ENCODE results near the gene OR4E2.

Gene OR4E2

DNA sequence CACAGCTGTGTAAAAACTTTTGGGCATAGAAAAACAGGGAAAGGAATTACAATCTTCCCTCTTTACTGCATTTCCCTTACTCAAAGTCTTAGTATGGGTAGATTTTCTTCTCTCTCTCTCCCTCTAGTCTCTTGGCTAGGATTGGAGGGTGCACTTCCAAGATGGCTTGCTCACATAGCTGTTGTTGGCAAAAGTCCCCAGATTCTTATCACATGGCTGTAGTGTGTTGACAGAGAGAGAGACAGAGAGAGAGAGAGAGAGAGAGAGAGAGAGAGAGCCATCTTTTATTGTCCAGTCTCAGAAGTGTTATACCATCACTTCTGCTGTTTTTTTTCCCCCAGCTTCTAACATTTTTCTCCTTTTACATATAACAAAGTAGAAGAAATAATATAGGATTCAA, 6.3 kb upstream of the OR4E2 start:
- Histone ChIP-seq H3K4me3 (replicated peaks; ENCODE audit: insufficient read depth, low read length) (no peak overlapping the region), H3K27me3 (ENCODE audit: insufficient read depth, poor library complexity, severe bottlenecking) (no peaks in the 10 kb centered on the region), H3K27ac (replicated peaks) (no peak overlapping the region)
- no peak for DNase-seq (ENCODE audit: low read depth in 1 of 2, low spot score in 1 of 2)
- TF ChIP-seq, protein P1, sequence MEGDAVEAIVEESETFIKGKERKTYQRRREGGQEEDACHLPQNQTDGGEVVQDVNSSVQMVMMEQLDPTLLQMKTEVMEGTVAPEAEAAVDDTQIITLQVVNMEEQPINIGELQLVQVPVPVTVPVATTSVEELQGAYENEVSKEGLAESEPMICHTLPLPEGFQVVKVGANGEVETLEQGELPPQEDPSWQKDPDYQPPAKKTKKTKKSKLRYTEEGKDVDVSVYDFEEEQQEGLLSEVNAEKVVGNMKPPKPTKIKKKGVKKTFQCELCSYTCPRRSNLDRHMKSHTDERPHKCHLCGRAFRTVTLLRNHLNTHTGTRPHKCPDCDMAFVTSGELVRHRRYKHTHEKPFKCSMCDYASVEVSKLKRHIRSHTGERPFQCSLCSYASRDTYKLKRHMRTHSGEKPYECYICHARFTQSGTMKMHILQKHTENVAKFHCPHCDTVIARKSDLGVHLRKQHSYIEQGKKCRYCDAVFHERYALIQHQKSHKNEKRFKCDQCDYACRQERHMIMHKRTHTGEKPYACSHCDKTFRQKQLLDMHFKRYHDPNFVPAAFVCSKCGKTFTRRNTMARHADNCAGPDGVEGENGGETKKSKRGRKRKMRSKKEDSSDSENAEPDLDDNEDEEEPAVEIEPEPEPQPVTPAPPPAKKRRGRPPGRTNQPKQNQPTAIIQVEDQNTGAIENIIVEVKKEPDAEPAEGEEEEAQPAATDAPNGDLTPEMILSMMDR (IDR thresholded peaks at IDR 0.05; ENCODE audit: insufficient read depth, low read length) = no peak
- TF ChIP-seq GABPA (IDR thresholded peaks at IDR 0.05; ENCODE audit: low read depth) = no peak
- TF ChIP-seq, protein P2, sequence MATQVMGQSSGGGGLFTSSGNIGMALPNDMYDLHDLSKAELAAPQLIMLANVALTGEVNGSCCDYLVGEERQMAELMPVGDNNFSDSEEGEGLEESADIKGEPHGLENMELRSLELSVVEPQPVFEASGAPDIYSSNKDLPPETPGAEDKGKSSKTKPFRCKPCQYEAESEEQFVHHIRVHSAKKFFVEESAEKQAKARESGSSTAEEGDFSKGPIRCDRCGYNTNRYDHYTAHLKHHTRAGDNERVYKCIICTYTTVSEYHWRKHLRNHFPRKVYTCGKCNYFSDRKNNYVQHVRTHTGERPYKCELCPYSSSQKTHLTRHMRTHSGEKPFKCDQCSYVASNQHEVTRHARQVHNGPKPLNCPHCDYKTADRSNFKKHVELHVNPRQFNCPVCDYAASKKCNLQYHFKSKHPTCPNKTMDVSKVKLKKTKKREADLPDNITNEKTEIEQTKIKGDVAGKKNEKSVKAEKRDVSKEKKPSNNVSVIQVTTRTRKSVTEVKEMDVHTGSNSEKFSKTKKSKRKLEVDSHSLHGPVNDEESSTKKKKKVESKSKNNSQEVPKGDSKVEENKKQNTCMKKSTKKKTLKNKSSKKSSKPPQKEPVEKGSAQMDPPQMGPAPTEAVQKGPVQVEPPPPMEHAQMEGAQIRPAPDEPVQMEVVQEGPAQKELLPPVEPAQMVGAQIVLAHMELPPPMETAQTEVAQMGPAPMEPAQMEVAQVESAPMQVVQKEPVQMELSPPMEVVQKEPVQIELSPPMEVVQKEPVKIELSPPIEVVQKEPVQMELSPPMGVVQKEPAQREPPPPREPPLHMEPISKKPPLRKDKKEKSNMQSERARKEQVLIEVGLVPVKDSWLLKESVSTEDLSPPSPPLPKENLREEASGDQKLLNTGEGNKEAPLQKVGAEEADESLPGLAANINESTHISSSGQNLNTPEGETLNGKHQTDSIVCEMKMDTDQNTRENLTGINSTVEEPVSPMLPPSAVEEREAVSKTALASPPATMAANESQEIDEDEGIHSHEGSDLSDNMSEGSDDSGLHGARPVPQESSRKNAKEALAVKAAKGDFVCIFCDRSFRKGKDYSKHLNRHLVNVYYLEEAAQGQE (IDR thresholded peaks at IDR 0.05; ENCODE audit: insufficient replicate concordance, low read depth) = no peak
- no peak for TF ChIP-seq SPI1 (IDR thresholded peaks at IDR 0.05; ENCODE audit: borderline replicate concordance, low read depth)
- TF ChIP-seq POLR2AphosphoS5 (IDR thresholded peaks at IDR 0.05; ENCODE audit: low read depth) = no peak

DNA sequence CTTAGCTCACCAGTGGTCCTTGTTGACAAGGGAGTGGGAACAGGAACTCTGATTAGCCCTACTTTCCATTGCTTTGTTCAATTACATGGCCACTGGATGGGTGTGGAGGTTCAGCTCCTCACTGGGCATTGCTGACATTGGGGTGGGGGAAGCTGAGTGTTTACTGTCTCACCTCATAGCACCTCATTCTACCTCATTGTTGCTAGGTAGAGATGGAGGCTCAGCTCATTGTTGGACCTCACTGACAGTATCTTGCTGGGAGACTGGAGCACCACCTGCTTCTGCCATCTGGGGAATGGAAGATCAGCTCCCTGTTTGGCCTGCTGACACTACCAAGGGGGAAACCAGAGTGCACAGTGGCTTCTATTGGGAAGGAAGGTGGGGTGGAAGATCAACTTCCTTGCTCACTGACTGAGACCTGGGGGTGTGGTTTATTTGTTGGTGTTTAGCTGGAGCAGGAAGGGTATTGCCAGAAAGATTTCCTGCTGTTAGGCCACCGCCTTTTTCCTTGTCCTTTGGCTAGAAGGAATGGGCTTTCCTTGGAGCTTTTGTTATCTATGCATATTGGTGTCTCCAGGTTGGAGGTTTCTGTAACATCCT, 1.3 kb upstream of the OR4E2 start:
- Histone ChIP-seq H3K27me3 (ENCODE audit: insufficient read depth, poor library complexity, severe bottlenecking) (no peaks in the 10 kb centered on the region), H3K4me3 (replicated peaks; ENCODE audit: insufficient read depth, low read length) (no peak overlapping the region), H3K27ac (replicated peaks) (no peak overlapping the region)
- TF ChIP-seq, protein P1 (IDR thresholded peaks at IDR 0.05; ENCODE audit: insufficient read depth, low read length) = no peak
- TF ChIP-seq SPI1 (IDR thresholded peaks at IDR 0.05; ENCODE audit: borderline replicate concordance, low read depth) = no peak
- TF ChIP-seq, protein P2 (IDR thresholded peaks at IDR 0.05; ENCODE audit: insufficient replicate concordance, low read depth) = no peak
- no peak for DNase-seq (ENCODE audit: low read depth in 1 of 2, low spot score in 1 of 2)

DNA sequence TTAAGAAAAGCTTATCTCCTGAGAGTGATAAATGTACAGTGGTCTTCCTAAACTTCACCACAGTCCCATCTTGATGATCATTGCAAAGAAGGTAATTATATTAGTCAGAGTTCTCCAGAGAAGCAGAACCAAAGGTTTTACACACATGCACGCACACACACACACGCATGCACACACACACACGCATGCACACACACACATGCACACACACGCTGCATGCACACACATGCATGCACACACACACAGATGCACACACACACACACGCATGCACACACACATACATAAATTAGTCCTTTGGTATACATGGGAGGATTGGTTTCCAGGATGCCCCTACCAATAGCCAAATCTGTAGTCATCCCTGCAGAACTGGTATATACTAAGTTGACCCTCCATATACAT, 580 bp downstream of the OR4E2 start:
- TF ChIP-seq, protein P2 (IDR thresholded peaks at IDR 0.05; ENCODE audit: insufficient replicate concordance, low read depth) = no peak
- TF ChIP-seq, protein P1 (IDR thresholded peaks at IDR 0.05; ENCODE audit: insufficient read depth, low read length) = no peak
- TF ChIP-seq SPI1 (IDR thresholded peaks at IDR 0.05; ENCODE audit: borderline replicate concordance, low read depth) = no peak
- TF ChIP-seq POLR2AphosphoS5 (IDR thresholded peaks at IDR 0.05; ENCODE audit: low read depth) = no peak
- TF ChIP-seq GABPA (IDR thresholded peaks at IDR 0.05; ENCODE audit: low read depth) = no peak
- no peak overlapping the region for H3K27ac ChIP-seq (replicated peaks)
- H3K4me3 ChIP-seq (replicated peaks; ENCODE audit: insufficient read depth, low read length) = no peak overlapping the region
- no peaks in the 10 kb centered on the region for H3K27me3 ChIP-seq (ENCODE audit: insufficient read depth, poor library complexity, severe bottlenecking)
- DNase-seq (ENCODE audit: low read depth in 1 of 2, low spot score in 1 of 2) = no peak

All from HL-60 (cell line).